IMR-90 (cell line): ENCODE measurements around the gene COL4A1. TPM values are rescaled to one million over a fixed set of nuclear protein-coding genes. Genes with fewer than 3 reads are reported as not detected.

Source experiments
- ATAC-seq: fragments of 200-7000 bp; cut with Tn5 transposase; 2 replicates; pipeline ENCODE4 v1.9.1; 2020; ENCODE audit warnings: low read depth, mild to moderate bottlenecking, moderate library complexity
- BruUV-seq: library from RNA; stranded (reverse); fragments of 400-500 nt; replicated peaks from 2 replicates; lab custom pipeline; 2021; lab: Mats Ljungman, UMichigan
- CTCF ChIA-PET: fragments of 300-600 bp; formaldehyde crosslinking; extraction: SDS; loops from one replicate; lab custom pipeline; 2021; ENCODE audit warnings: antibody characterized with exemption; lab: Yijun Ruan, JAX
- POLR2A ChIA-PET: fragments of 300-600 bp; sonication (Branson Sonifier 250); formaldehyde crosslinking; loops from one replicate; lab custom pipeline; 2022; ENCODE audit warnings: antibody characterized with exemption; ENCODE audit not compliant: unreplicated experiment; lab: Charles Lee
- DNase-seq: peaks from one replicate; pipeline ENCODE4 v3.0.0; 2013
- H2AFZ ChIP-seq: replicated peaks from 2 replicates; pipeline ENCODE3; 2013; ENCODE audit warnings: low read length, mild to moderate bottlenecking; ENCODE audit not compliant: poor library complexity
- H2AK5ac ChIP-seq: 2 replicates; pipeline ENCODE4 v1.6.1; 2013; ENCODE audit warnings: low read depth, low read length, inconsistent platforms
- H2AK9ac ChIP-seq: replicated peaks from 2 replicates; pipeline ENCODE3; 2013; ENCODE audit warnings: mild to moderate bottlenecking, low read depth, low read length, moderate library complexity; ENCODE audit not compliant: poor library complexity
- H2BK120ac ChIP-seq: 2 replicates; pipeline ENCODE4 v1.6.1; 2013; ENCODE audit warnings: low read depth, low read length, inconsistent platforms
- H2BK15ac ChIP-seq: 3 replicates; pipeline ENCODE4 v1.6.1; 2013; ENCODE audit warnings: low read depth, low read length, inconsistent platforms
- H2BK20ac ChIP-seq: 2 replicates; pipeline ENCODE4 v1.6.1; 2013; ENCODE audit warnings: low read depth, mild to moderate bottlenecking, inconsistent platforms, low read length, moderate library complexity
- H2BK5ac ChIP-seq: 2 replicates; pipeline ENCODE4 v1.6.1; 2013; ENCODE audit warnings: mild to moderate bottlenecking, low read depth, low read length, inconsistent platforms; ENCODE audit not compliant: poor library complexity, severe bottlenecking
- H3K14ac ChIP-seq: replicated peaks from 2 replicates; pipeline ENCODE4 v1.6.1; 2013; ENCODE audit warnings: low read depth, low read length, inconsistent platforms
- H3K18ac ChIP-seq: 2 replicates; pipeline ENCODE4 v1.6.1; 2013; ENCODE audit warnings: low read depth, low read length, control low read depth
- H3K23ac ChIP-seq: 2 replicates; pipeline ENCODE4 v1.6.1; 2013; ENCODE audit warnings: low read depth, low read length, inconsistent platforms
- H3K27ac ChIP-seq: 2 replicates; pipeline ENCODE4 v1.5.1; 2013; ENCODE audit warnings: mild to moderate bottlenecking, control low read depth, low read length; ENCODE audit not compliant: insufficient read depth
- H3K27me3 ChIP-seq: 2 replicates; pipeline ENCODE4 v1.6.1; 2013; ENCODE audit warnings: low read length; ENCODE audit not compliant: control insufficient read depth, insufficient read depth
- H3K36me3 ChIP-seq: 2 replicates; pipeline ENCODE4 v1.6.1; 2013; ENCODE audit warnings: low read length, mixed read lengths; ENCODE audit not compliant: control insufficient read depth, insufficient read depth
- H3K4ac ChIP-seq: 2 replicates; pipeline ENCODE4 v1.6.1; 2013; ENCODE audit warnings: low read depth, low read length, inconsistent platforms
- H3K4me1 ChIP-seq: 2 replicates; pipeline ENCODE4 v1.6.1; 2013; ENCODE audit warnings: low read length, mixed read lengths; ENCODE audit not compliant: control insufficient read depth, insufficient read depth
- H3K4me2 ChIP-seq: 2 replicates; pipeline ENCODE4 v1.6.1; 2013; ENCODE audit warnings: low read depth, mild to moderate bottlenecking, control low read depth, low read length, moderate library complexity
- H3K4me3 ChIP-seq: 2 replicates; pipeline ENCODE4 v1.5.1; 2013; ENCODE audit warnings: low read depth, mild to moderate bottlenecking, control low read depth, low read length, moderate library complexity; ENCODE audit not compliant: insufficient read depth
- H3K56ac ChIP-seq: 2 replicates; pipeline ENCODE4 v1.6.1; 2013; ENCODE audit warnings: low read length, inconsistent platforms; ENCODE audit not compliant: insufficient read depth; ENCODE audit errors: extremely low read depth
- H3K79me1 ChIP-seq, 2 experiments: 2 replicates each; pipeline ENCODE4 v1.6.1; 2013; ENCODE audit warnings: low read length in 2 of 2, inconsistent platforms in 1 of 2, low read depth in 1 of 2
- H3K9ac ChIP-seq: 2 replicates; pipeline ENCODE4 v1.6.1; 2013; ENCODE audit warnings: low read depth, low read length, control low read depth
- H3K9me1 ChIP-seq: 2 replicates; pipeline ENCODE4 v1.6.1; 2013; ENCODE audit warnings: low read length, inconsistent platforms; ENCODE audit not compliant: insufficient read depth
- H3K9me3 ChIP-seq: 2 replicates; pipeline ENCODE4 v1.6.1; 2013; ENCODE audit warnings: low read length; ENCODE audit not compliant: control insufficient read depth, insufficient read depth
- H4K20me1 ChIP-seq: 2 replicates; pipeline ENCODE4 v1.6.1; 2013; ENCODE audit warnings: low read length, inconsistent platforms; ENCODE audit not compliant: insufficient read depth
- H4K5ac ChIP-seq: 2 replicates; pipeline ENCODE4 v1.6.1; 2013; ENCODE audit warnings: mild to moderate bottlenecking, low read depth, low read length, control low read depth
- H4K8ac ChIP-seq, 2 experiments: 2 replicates each; pipeline ENCODE4 v1.6.1; 2013; ENCODE audit warnings: low read depth in 2 of 2, low read length in 2 of 2, control low read depth in 1 of 2, inconsistent platforms in 1 of 2
- H4K91ac ChIP-seq: 2 replicates; pipeline ENCODE4 v1.6.1; 2013; ENCODE audit warnings: low read depth, low read length, inconsistent platforms; ENCODE audit not compliant: insufficient read depth
- BHLHE40 ChIP-seq: fragments of 150-350 bp; IDR thresholded peaks from 2 replicates; pipeline ENCODE4 v1.6.1; 2016; ENCODE audit warnings: mild to moderate bottlenecking, low read depth, low read length
- CTCF ChIP-seq: conservative IDR thresholded peaks from 2 replicates; pipeline ENCODE4 v1.5.1; 2012; ENCODE audit warnings: mild to moderate bottlenecking, low read depth, low read length, improper control_type of control experiment
- FOS ChIP-seq: fragments of 150-350 bp; IDR thresholded peaks from 2 replicates; pipeline ENCODE4 v1.6.1; 2016; ENCODE audit warnings: low read depth, low read length
- MAZ ChIP-seq: IDR thresholded peaks from 2 replicates; pipeline ENCODE4 v1.6.1; 2012; ENCODE audit warnings: low read depth, mild to moderate bottlenecking, low read length, improper control_type of control experiment, moderate library complexity, borderline replicate concordance
- RAD21 ChIP-seq: IDR thresholded peaks from 2 replicates; pipeline ENCODE4 v1.6.1; 2012; ENCODE audit warnings: low read length, improper control_type of control experiment
- SMC3 ChIP-seq: fragments of 150-350 bp; IDR thresholded peaks from 2 replicates; pipeline ENCODE4 v1.6.1; 2016; ENCODE audit warnings: low read depth, mild to moderate bottlenecking, antibody characterized with exemption, low read length, moderate library complexity
- WGBS, 2 experiments: methylation state at CpG; one replicate each; pipeline versions ENCODE4 v1.1.5 to v1.1.7; 2013; ENCODE audit warnings: missing lambda C conversion rate in 2 of 2; ENCODE audit not compliant: insufficient read length in 1 of 2; ENCODE audit errors: extremely low coverage in 2 of 2; 5-methylcytosine and 5-hydroxymethylcytosine counted together
- dilution Hi-C: fragments of 300-500 bp; cut with HindIII; formaldehyde crosslinking; loops from one replicate; pipeline ENCODE4 v1.14.3; 2018; ENCODE audit warnings: low sequenced_read_pairs; ENCODE audit not compliant: unreplicated experiment
- in situ Hi-C: fragments of 300-500 bp; cut with MboI; formaldehyde crosslinking; loops from 3 replicates; pipeline ENCODE4 v1.14.3; 2019; ENCODE audit warnings: low sequenced_read_pairs, inconsistent platforms, mixed read lengths
- intact Hi-C: fragments of 100-400 bp; cut with micrococcal nuclease; formaldehyde crosslinking; loops from 2 replicates; pipeline ENCODE4 v1.10.0; 2022
- polyA plus RNA-seq, 3 experiments: library from polyadenylated mRNA; depleted of rRNA; stranded (reverse); fragments of >200 nt; gene quantifications; 2 replicates each; pipeline ENCODE4 v1.2.3, GENCODE V29; 2012; ENCODE audit warnings: low replicate concordance in 1 of 3
- total RNA-seq: library from RNA; depleted of rRNA; stranded (reverse); fragments of >200 nt; gene quantifications from 2 replicates; pipeline ENCODE4 v1.2.3, GENCODE V29; 2012

COL4A1 gene
- total and polyA plus RNA-seq, 2 of the 4 experiments (the other 2 are of a cell fraction): 230 to 337 TPM

- dilution Hi-C loops: no loop called here
These were observed 29.2 kb upstream of the COL4A1 start for GRCh38 chr13:110336108-110336507.

More at GRCh38 chr13:110336108-110336507, 29.2 kb upstream of the COL4A1 start:
- no peak overlapping the region for H2AFZ ChIP-seq
- peak overlapping the region; percentile 28 to 96; a peak in 1 of 4 replicates for H4K8ac ChIP-seq
- H4K5ac ChIP-seq: no peak overlapping the region; the same call in 1 of the 2 replicates
- H3K4me3 ChIP-seq: no peak overlapping the region
- CTCF ChIA-PET: no interaction called here
- no peak overlapping the region for H2BK20ac ChIP-seq
- in situ Hi-C loops: no loop called here
- peaks cover 43% of the 10 kb centered on the region for H4K20me1 ChIP-seq
- H3K4me1 ChIP-seq: peaks cover 65% of the 10 kb centered on the region
- H3K23ac ChIP-seq: no peak overlapping the region
- BruUV-seq: no TSS peak
- H2AK5ac ChIP-seq: 0 out of 2 replicates have a peak overlapping the region, but pooled peaks have one; percentile 91
- H2BK5ac ChIP-seq: peak overlapping the region; percentile 96
- no peak overlapping the region for H2BK15ac ChIP-seq
- no peak overlapping the region for H3K18ac ChIP-seq
- peaks cover 27% of the 10 kb centered on the region for H3K36me3 ChIP-seq
- peak overlapping the region; percentile 90; the same call in 1 of the 2 replicates for H3K4ac ChIP-seq
- peaks cover 46 to 95% of the 10 kb centered on the region in 2 experiments for H3K79me1 ChIP-seq
- no peak for ATAC-seq
- TF ChIP-seq SMC3 (no peak), CTCF (no peak), FOS (no peak), BHLHE40 (no peak), RAD21 (no peak), MAZ (no peak)
- DNase-seq: no peak
- H3K27ac ChIP-seq: no peak overlapping the region
- no peaks in the 10 kb centered on the region for H3K27me3 ChIP-seq
- peak overlapping the region; percentile 73; the same call in 1 of the 2 replicates for H4K91ac ChIP-seq
- no peak overlapping the region for H3K14ac ChIP-seq
- H3K4me2 ChIP-seq: no peak overlapping the region
- no peak overlapping the region for H2AK9ac ChIP-seq
- WGBS, 2 experiments: no CpG with 5 or more reads among the region's 9 CpGs
- no peak overlapping the region for H3K56ac ChIP-seq
- no peaks in the 10 kb centered on the region for H3K9me3 ChIP-seq
- peaks cover 61% of the 10 kb centered on the region for H3K9me1 ChIP-seq
- POLR2A ChIA-PET: interaction anchor here (0.5 kb wide), 1 partner anchor 24 kb away, joined by 3 read pairs; no protein-coding TSS in a partner anchor
- intact Hi-C loops: no loop called here
- H3K9ac ChIP-seq: no peak overlapping the region
- peak overlapping the region; percentile 82; the same call in 1 of the 2 replicates for H2BK120ac ChIP-seq
